GM12874 (cell line): ENCODE results near the gene MEGF6.

Experiments used
- CTCF ChIP-seq: IDR thresholded peaks from 2 replicates; pipeline ENCODE4 v1.5.1; 2011; ENCODE audit warnings: low read depth, mild to moderate bottlenecking, control low read depth, low read length, moderate library complexity; ENCODE audit not compliant: insufficient read depth

Gene MEGF6

GRCh38 chr1:3504151-3504821, 107.0 kb downstream of the MEGF6 start:
- TF ChIP-seq CTCF, result no peak

DNA sequence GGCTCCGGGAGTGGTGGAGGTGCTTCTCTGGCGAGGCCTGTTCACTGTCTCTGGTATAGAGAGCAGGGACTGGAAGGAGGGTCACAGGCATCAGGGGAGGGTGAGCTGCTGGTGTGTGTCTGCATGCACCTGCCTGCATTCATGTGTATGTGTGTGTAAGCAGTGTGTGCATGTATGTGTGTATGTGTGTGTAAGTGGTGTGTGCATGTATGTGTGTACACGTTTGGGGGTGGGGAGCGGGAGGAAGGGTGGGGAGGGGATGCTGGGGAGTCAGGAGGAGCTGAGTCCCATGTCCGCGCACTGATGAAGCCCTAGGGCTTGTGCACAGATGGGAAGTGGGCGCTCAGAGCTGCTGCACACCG, 107.8 kb downstream of the MEGF6 start:
- TF ChIP-seq CTCF, result no peak

DNA sequence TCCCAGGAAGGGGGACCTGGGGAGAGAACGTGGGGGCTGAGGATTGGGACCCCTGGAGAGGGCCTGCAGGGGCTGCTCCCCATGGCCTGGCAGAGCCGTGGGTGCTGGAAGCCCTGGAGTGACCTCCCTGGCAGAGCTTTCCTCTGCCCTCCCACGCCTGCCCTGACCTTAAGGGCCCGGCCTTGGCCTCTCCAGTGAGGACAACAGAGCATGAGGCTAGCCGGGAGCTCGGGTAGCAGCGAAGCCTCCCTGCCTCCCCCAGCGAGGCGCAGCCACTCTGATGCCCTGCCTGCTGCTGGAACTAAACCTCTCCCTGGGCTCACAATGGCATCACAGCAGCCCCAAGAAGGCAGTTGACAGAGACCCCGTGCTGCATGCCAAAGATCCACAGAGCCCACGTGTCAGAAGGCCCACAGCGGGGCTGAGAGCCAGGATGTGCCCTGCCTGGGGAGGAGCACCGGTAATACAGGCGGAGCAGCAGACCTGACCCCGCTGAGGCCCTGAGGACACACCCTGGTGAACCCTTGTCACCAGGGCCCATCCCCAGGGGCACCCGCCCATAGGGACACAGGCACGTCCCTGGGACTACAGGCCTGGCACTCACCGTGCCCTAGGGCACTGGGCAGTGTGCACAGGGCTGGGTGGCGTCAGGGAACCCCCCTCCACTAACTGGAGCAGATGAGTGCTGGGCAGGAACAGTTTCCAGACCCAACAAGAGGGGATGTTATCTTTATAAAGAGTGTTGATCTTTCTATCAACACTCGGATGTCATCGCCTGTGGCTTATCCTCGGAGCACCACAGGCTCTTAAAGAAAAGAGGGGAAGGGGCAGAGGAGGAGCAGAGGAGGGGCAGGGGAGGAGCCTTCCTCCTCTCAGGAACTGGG, 108.4 kb downstream of the MEGF6 start:
- no peak for TF ChIP-seq CTCF

- TF ChIP-seq CTCF, result no peak
Measured at GRCh38 chr1:3501856-3502640, 109.3 kb downstream of the MEGF6 start.

GRCh38 chr1:3501437-3501836, 109.9 kb downstream of the MEGF6 start:
- TF ChIP-seq CTCF, result no peak

DNA sequence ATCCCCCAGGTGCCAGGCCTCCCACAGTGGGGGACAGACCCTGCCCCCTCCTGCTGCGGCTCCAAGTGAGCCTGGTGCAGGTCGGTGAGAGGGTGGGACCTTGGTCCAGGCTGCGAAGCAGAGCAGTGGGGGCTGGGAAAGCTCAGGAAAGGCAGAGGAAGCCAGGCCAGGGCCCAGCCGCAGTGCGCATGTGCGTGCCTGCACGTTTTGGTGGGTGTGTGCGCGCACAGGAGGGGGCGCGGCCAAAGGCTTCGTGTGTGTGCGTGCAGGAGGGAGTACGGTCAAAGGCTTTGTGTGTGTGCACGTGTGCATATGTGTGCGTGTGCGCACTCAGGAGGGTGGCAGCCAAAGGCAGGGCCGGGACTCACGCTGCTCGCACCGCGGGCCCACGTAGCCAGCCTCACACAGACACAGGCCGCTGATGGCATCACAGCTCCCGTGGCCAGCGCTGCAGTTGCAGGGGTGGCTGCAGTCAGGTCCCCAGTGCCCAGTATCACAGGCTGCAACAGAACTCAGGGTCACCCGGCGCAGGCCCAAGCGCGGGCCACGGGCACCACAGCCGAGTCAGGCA, 111.0 kb downstream of the MEGF6 start:
- TF ChIP-seq CTCF, result no peak

GRCh38 chr1:3499611-3500010, 111.7 kb downstream of the MEGF6 start:
- no peak for TF ChIP-seq CTCF
